Stimulated activated CD8-positive, alpha-beta memory T cell treated with anti-CD3 and anti-CD28 coated beads, Interleukin-2, amount 100 ng/mL, for 1 hour (primary cell): Measurements from ENCODE around the gene YARS1.
A peak's percentile ranks its signal among the peaks of the same experiment; 100 is the strongest.

Experiments
- DNase-seq, 2 donors: peaks; one replicate each; pipeline ENCODE4 v3.0.0-alpha.2; 2020; ENCODE audit warnings: low read depth in 2 of 2

The YARS1 gene

DNA sequence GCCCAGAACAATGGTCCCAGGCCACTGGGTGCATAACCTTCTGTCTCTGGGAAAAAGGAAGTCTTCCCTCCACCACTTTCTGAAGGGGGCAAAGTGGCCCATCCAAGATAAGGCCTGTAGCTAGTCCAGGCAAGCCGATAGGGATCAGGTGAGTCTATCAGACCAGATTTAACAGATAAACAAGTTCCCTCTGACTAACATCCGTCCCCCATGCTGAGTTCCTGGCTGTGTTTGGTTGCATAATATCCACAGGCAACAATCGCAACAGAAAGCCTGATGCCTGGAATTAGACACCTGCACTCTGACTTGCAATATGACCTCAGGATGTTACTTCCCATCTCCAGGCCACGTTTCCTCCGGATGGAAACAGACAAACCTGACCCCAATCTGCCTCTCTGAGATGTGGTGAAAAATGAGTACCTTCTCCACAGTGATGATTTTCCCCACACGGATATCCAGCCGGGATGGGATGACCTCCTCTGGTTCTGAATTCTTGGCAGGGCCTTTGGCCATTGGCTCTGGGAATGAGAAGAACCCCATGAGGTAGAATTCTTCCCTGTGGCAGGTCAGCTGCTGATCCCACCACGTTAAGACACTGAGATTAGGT, 36.4 kb downstream of the YARS1 start:
- no peak for DNase-seq

- no peak for DNase-seq
These were observed 37.2 kb downstream of the YARS1 start for GRCh38 chr1:32780005-32780404.

DNA sequence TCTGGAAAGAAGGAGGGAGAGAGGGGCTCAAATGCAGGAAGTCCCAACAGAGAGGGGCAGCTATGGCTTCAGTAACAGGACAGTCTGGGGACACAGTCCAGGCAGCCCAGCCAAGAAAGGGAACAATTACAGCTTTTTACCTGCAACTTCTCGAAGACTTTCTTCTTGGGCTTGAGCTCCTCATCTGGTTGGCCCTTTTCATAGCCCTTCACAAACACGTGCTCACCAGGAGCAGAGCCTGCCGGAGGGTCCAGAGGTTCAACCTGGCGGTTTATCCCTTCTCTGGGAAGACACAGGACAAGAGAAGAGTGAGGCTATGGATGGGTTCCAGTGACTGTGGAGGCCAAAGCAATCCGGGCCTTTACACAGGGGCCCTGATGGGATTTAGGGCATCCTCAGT, 37.9 kb downstream of the YARS1 start:
- DNase-seq, result no peak

DNA sequence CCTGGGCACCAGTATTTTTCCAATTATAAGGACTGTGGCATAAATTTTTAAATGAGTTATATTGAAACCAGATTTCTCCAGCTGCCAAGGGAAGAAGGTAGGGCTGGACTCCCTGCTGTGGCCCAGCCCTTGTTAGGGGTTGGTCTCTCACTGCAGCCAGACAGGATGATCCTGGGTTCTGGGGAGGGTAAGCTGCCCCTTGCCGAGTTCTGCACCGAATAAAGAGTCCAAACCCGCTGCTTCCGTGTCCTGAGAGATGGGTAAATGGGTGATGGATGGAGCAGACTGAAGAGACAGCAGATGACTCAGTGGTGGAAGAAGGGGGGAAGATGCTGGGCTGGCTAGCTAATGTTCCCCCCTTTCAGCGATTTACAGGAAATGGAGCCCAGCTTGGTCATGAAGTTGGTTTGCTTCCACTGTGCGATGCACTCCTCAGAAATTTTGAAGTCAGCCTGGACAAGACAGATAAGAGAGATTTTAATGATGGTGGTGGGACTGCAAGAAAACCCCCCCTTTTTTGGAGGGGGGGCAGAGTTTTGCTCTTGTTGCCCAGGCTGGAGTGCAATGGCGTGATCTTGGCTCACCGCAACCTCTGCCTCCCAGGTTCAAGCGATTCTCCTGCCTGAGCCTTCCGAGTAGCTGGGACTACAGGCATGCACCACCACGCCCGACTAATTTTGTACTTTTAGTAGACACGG, 41.4 kb downstream of the YARS1 start:
- DNase-seq, result no peak

DNA sequence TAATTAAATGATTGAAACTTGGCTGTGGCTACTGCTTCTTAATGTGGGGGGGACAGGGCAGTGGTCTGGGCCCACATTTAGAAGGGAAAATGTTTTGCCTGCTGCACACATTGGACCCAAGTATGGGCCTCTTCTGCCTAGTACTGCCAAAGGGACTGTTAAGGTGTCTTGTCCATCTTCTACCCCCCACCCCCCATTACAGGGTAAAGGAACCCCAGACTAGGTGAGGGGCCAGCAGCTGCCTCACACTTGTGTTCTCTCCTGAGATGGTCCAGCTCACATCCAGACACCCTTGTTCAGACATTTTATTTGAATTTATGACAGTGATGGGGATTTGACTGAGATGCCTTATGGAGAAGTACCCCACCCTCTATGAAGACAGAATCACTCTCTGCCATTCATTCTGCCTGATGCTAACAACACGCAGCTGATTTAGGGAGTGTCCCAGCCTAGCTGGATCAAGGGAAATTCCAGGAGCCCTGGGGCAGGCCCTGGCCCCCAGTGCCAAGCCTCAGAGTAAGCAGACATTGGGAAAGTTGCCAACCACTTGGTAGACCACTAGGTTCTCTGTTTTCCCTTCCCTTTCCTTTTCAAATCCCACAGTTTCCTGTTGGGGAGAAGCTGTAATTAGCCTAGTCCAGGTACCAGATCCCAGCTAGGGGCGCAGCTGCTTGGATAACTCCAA, 42.1 kb downstream of the YARS1 start:
- no peak for DNase-seq

- no peak for DNase-seq
These were observed 42.7 kb downstream of the YARS1 start for GRCh38 chr1:32774464-32774808.

DNA sequence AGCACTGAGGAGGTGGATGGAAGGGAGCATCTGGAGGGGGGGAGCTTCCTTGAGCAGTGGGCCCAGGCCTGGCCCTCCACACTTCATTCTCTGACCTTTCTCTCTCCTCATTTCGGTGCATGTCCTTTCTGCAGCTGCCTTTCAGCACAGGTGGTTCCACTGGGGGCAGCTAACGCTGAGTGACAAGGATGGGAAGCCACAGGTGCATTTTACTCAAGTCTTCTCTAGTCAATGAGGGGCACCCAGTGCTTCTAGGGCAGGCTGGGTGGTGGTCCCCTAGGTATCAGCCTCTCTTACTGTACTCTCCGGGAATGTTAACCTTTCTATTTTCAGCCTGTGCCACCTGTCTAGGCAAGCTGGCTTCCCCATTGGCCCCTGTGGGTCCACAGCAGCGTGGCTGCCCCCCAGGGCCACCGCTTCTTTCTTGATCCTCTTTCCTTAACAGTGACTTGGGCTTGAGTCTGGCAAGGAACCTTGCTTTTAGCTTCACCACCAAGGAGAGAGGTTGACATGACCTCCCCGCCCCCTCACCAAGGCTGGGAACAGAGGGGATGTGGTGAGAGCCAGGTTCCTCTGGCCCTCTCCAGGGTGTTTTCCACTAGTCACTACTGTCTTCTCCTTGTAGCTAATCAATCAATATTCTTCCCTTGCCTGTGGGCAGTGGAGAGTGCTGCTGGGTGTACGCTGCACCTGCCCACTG, 43.2 kb downstream of the YARS1 start:
- DNase-seq, result no peak

- DNase-seq, result peak; percentile 39 to 57
These were observed 44.0 kb downstream of the YARS1 start for GRCh38 chr1:32773018-32773763.

DNA sequence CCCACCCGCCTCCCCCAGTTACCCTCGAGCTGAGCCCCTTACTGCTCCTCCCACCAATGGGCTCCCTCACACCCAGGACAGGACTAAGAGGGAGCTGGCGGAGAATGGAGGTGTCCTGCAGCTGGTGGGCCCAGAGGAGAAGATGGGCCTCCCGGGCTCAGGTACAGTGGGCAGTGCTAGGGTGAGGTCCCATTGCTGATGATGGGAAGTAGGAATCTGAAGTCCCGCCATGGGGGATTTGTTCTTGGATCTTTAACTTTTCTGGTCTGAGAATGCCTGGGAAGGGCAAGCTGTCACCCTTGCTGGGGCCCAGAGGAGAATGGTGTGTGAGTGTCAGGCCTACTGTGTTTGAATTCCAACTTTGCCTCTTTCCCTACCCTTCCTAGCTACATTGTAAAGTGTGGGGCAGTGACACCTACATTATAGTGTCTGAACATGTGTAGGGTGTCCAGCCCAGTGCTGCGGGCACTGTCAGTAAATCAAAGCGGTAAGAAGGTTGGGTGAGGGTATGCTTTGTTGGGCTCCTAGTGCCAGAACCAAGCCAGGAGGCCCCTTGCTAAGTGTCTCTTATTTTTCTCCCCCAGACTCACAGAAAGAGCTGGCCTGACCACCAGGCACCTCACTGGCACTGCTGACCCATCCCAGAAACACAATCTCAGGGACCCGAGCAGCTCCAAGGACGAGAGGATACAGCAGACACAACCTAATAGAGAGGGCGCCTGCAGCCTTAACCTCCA, 44.7 kb downstream of the YARS1 start:
- DNase-seq, result no peak

- no peak for DNase-seq
These were observed 45.4 kb downstream of the YARS1 start for GRCh38 chr1:32771561-32772280.

GRCh38 chr1:32770741-32771548, 46.2 kb downstream of the YARS1 start:
- DNase-seq, result no peak

- no peak for DNase-seq
These were observed 46.9 kb downstream of the YARS1 start for GRCh38 chr1:32770221-32770731.

GRCh38 chr1:32769524-32770220, 47.5 kb downstream of the YARS1 start:
- DNase-seq, result no peak

DNA sequence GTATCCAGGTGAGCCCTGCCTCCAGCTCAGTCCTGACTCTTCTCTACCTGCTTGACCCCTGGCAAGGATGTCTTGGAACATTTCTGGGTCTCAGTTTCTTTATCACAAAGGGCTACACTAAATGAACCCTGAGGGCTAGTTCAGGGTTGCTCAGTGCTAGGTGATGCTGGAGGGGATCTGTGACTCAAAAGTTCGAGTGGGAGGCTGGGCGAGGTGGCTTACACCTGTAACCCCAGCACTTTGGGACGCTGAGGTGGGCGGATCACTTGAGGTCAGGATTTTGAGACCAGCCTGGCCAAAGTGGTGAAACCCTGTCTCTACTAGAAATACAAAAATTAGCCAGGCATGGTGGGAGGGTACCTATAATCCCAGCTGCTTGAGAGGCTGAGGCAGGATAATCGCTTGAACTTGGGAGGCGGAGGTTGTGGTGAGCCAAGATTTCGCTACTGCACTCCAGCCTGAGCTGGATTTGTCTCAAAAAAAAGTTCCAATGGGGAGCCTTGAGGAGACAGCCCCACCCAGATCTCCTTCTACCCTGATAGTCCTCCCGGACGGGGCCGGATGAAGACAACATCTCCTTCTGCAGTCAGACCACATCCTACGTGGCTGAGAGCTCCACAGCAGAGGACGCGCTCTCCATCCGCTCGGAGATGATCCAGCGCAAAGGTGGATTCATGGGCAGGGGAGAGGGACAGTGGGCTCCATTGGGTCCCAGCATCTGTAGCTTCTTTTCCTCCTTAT, 48.9 kb downstream of the YARS1 start:
- DNase-seq, result no peak

GRCh38 chr1:32767641-32768040, 49.5 kb downstream of the YARS1 start:
- no peak for DNase-seq

GRCh38 chr1:32767156-32767555, 50.0 kb downstream of the YARS1 start:
- DNase-seq, result no peak

DNA sequence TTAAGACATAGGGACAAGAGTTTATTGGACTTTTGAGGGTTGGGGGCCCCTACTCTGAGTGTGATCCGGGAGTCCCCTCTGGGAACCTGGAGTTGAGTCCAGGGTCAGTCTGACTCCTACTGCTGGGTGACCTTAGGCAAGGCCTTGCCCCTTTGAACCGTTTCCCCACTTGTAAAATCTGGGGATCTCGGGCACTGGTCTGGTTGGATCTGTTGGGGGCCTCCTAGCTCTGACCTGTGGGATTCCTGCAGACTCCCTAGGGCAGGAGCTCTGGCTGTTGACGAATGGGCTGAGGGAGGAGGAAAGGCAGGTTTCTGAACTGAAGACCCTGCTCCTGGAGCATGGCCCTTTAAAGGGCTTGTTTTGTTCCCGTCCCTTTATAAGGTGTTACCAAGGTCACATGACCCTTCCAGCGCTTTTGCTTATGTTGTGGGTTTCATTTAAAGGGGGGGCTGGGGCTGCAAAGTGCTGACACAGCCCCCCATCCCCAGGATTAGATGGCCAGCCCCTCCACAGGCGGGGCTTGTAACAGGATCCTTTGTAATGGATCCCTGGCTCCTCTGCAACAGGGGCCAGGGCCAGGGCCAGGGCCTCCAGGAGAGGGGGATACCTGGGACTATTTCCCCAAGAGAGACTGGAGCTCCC, 50.7 kb downstream of the YARS1 start:
- DNase-seq, result no peak
